Measurements from ENCODE around the gene CDC42SE2. TPM values are rescaled to one million over a fixed set of nuclear protein-coding genes. Genes with fewer than 3 reads are reported as not detected.

CDC42SE2 gene
- polyA plus RNA-seq, 1 donor from 2014 or later = 48.2 TPM

GRCh38 chr5:131384616-131385214 lies 120.9 kb downstream of the CDC42SE2 start:
- Histone ChIP-seq H3K27ac (ENCODE audit: low read length) (no peak overlapping the region), H3K4me2 (ENCODE audit: low read length) (no peak overlapping the region), H3K9me3 (ENCODE audit: low read length) (no peaks in the 10 kb centered on the region), H4K20me1 (ENCODE audit: insufficient read depth) (no peaks in the 10 kb centered on the region), H3K27me3 (ENCODE audit: insufficient read depth, low read depth, low read length) (no peaks in the 10 kb centered on the region), H3K9ac (ENCODE audit: low read length) (no peak overlapping the region), H3K4me3 (ENCODE audit: low read length) (no peak overlapping the region), H3K36me3 (ENCODE audit: insufficient read depth, low read length) (peaks cover under 1% of the 10 kb centered on the region), H3F3A (ENCODE audit: insufficient read depth, low read length, poor library complexity, severe bottlenecking) (no peaks in the 10 kb centered on the region), H2AFZ (ENCODE audit: low read depth, low read length) (no peak overlapping the region), H3K79me2 (replicated peaks; ENCODE audit: insufficient read depth, low read length) (no peaks in the 10 kb centered on the region), H3K9me2 (ENCODE audit: insufficient read depth, low read length) (no peaks in the 10 kb centered on the region)
- TF ChIP-seq TAF1 (IDR thresholded peaks at IDR 0.05; ENCODE audit: low read depth) (no peak), SMC3 (conservative IDR thresholded peaks at IDR 0.05; ENCODE audit: poor library complexity) (no peak), RAD21 (conservative IDR thresholded peaks at IDR 0.05) (no peak), EZH2 (IDR thresholded peaks at IDR 0.05; ENCODE audit: borderline replicate concordance, insufficient read depth, low read length, poor library complexity, severe bottlenecking) (no peak), MXI1 (conservative IDR thresholded peaks at IDR 0.05; ENCODE audit: poor library complexity, severe bottlenecking) (no peak), POLR2AphosphoS5 (IDR thresholded peaks at IDR 0.05) (no peak), CTCF (IDR thresholded peaks at IDR 0.05; ENCODE audit: poor library complexity, severe bottlenecking) (no peak), EP300 (conservative IDR thresholded peaks at IDR 0.05; ENCODE audit: poor library complexity, severe bottlenecking) (no peak), REST (IDR thresholded peaks at IDR 0.05; ENCODE audit: borderline replicate concordance) (no peak)

- H4K20me1 ChIP-seq (ENCODE audit: insufficient read depth) = no peaks in the 10 kb centered on the region
- no peak overlapping the region for H3K27ac ChIP-seq (ENCODE audit: low read length)
- no peaks in the 10 kb centered on the region for H3K79me2 ChIP-seq (replicated peaks; ENCODE audit: insufficient read depth, low read length)
- H2AFZ ChIP-seq (ENCODE audit: low read depth, low read length) = no peak overlapping the region
- no peak overlapping the region for H3K9ac ChIP-seq (ENCODE audit: low read length)
- no peak overlapping the region for H3K4me2 ChIP-seq (ENCODE audit: low read length)
- H3K4me3 ChIP-seq (ENCODE audit: low read length) = no peak overlapping the region
- H3K27me3 ChIP-seq (ENCODE audit: insufficient read depth, low read depth, low read length) = no peaks in the 10 kb centered on the region
- H3K9me3 ChIP-seq (ENCODE audit: low read length) = no peaks in the 10 kb centered on the region
- no peaks in the 10 kb centered on the region for H3F3A ChIP-seq (ENCODE audit: insufficient read depth, low read length, poor library complexity, severe bottlenecking)
- TF ChIP-seq EP300 (conservative IDR thresholded peaks at IDR 0.05; ENCODE audit: poor library complexity, severe bottlenecking) (no peak), POLR2AphosphoS5 (IDR thresholded peaks at IDR 0.05) (no peak), EZH2 (IDR thresholded peaks at IDR 0.05; ENCODE audit: borderline replicate concordance, insufficient read depth, low read length, poor library complexity, severe bottlenecking) (no peak), TAF1 (IDR thresholded peaks at IDR 0.05; ENCODE audit: low read depth) (no peak), MXI1 (conservative IDR thresholded peaks at IDR 0.05; ENCODE audit: poor library complexity, severe bottlenecking) (no peak), REST (IDR thresholded peaks at IDR 0.05; ENCODE audit: borderline replicate concordance) (no peak), RAD21 (conservative IDR thresholded peaks at IDR 0.05) (no peak), SMC3 (conservative IDR thresholded peaks at IDR 0.05; ENCODE audit: poor library complexity) (no peak)
- no peaks in the 10 kb centered on the region for H3K9me2 ChIP-seq (ENCODE audit: insufficient read depth, low read length)
- peaks cover 7% of the 10 kb centered on the region for H3K36me3 ChIP-seq (ENCODE audit: insufficient read depth, low read length)
Observed at GRCh38 chr5:131386124-131386523, 122.3 kb downstream of the CDC42SE2 start.

All from neural cell (in vitro differentiated cells).